Fibroblast of lung (primary cell): ENCODE measurements around the gene CFAP65.

Source experiments
- EZH2 ChIP-seq: IDR thresholded peaks from 2 replicates; pipeline ENCODE4 v1.5.1; 2012; ENCODE audit warnings: low read length, control low read depth, mild to moderate bottlenecking; ENCODE audit errors: missing control alignments
- TF ChIP-seq, protein P1 (sequence below), 2 donors: IDR thresholded peaks in 1 of 2; conservative IDR thresholded peaks in 1 of 2; 1 replicate in 1 of 2; 2 replicates in 1 of 2; pipeline ENCODE4 v1.5.1; 2011 to 2012; ENCODE audit warnings: low read length in 2 of 2, control low read depth in 1 of 2, inconsistent platforms in 1 of 2, low read depth in 1 of 2, mild to moderate bottlenecking in 1 of 2

- TF ChIP-seq, protein P1, sequence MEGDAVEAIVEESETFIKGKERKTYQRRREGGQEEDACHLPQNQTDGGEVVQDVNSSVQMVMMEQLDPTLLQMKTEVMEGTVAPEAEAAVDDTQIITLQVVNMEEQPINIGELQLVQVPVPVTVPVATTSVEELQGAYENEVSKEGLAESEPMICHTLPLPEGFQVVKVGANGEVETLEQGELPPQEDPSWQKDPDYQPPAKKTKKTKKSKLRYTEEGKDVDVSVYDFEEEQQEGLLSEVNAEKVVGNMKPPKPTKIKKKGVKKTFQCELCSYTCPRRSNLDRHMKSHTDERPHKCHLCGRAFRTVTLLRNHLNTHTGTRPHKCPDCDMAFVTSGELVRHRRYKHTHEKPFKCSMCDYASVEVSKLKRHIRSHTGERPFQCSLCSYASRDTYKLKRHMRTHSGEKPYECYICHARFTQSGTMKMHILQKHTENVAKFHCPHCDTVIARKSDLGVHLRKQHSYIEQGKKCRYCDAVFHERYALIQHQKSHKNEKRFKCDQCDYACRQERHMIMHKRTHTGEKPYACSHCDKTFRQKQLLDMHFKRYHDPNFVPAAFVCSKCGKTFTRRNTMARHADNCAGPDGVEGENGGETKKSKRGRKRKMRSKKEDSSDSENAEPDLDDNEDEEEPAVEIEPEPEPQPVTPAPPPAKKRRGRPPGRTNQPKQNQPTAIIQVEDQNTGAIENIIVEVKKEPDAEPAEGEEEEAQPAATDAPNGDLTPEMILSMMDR (conservative IDR thresholded peaks at IDR 0.05 in 1 of 2, IDR thresholded peaks at IDR 0.05 in 1 of 2; ENCODE audit: low read depth in 1 of 2, low read length in 2 of 2), result no peak
- no peak for TF ChIP-seq EZH2
Observed at GRCh38 chr2:218962859-218963492, 78.3 kb downstream of the CFAP65 start.
